Fibroblast of lung (primary cell): ENCODE measurements around the gene NDUFB7. TPM values are rescaled to one million over a fixed set of nuclear protein-coding genes. Genes with fewer than 3 reads are reported as not detected.

Experiments used
- DNase-seq, 2 donors: peaks; one replicate each; pipeline versions ENCODE4 v3.0.0 to v3.0.0-alpha.2; 2010; ENCODE audit warnings: low read depth in 2 of 2
- H2AFZ ChIP-seq: 2 replicates; pipeline ENCODE4 v1.5.1; 2012; ENCODE audit warnings: low read length, control low read depth, inconsistent platforms
- H3K27ac ChIP-seq: 2 replicates; pipeline ENCODE4 v1.5.1; 2011; ENCODE audit warnings: low read length, control low read depth; ENCODE audit not compliant: insufficient read depth
- H3K27me3 ChIP-seq: 2 replicates; pipeline ENCODE4 v1.5.1; 2011; ENCODE audit warnings: mild to moderate bottlenecking, low read length; ENCODE audit not compliant: control insufficient read depth, insufficient read depth
- H3K36me3 ChIP-seq: 2 replicates; pipeline ENCODE4 v1.5.1; 2011; ENCODE audit warnings: low read length; ENCODE audit not compliant: control insufficient read depth, insufficient read depth
- H3K4me1 ChIP-seq: 2 replicates; pipeline ENCODE4 v1.5.1; 2011; ENCODE audit warnings: low read length; ENCODE audit not compliant: control insufficient read depth, insufficient read depth; ENCODE audit errors: extremely low read depth
- H3K4me2 ChIP-seq: 2 replicates; pipeline ENCODE4 v1.5.1; 2011; ENCODE audit warnings: low read length, control low read depth; ENCODE audit not compliant: insufficient read depth; ENCODE audit errors: extremely low read depth
- H3K4me3 ChIP-seq, 4 experiments: fragments of 200-600 bp in 1 of 4; sonication (generic) in 1 of 4; replicated peaks in 1 of 4; 2 replicates each; pipeline ENCODE4 v1.5.1; 2011 to 2016; ENCODE audit warnings: low read length in 4 of 4, low read depth in 3 of 4, mild to moderate bottlenecking in 3 of 4, control low read depth in 2 of 4, inconsistent platforms in 1 of 4, mixed read lengths in 1 of 4; ENCODE audit not compliant: insufficient read depth in 1 of 4; ENCODE audit errors: control extremely low read depth in 1 of 4
- H3K79me2 ChIP-seq: 2 replicates; pipeline ENCODE4 v1.5.1; 2012; ENCODE audit warnings: mild to moderate bottlenecking, low read length, inconsistent platforms; ENCODE audit not compliant: control insufficient read depth, insufficient read depth
- H3K9ac ChIP-seq: 2 replicates; pipeline ENCODE4 v1.5.1; 2011; ENCODE audit warnings: mild to moderate bottlenecking, low read length, control low read depth; ENCODE audit not compliant: insufficient read depth
- H3K9me3 ChIP-seq: 2 replicates; pipeline ENCODE4 v1.5.1; 2012; ENCODE audit warnings: low read depth, low read length; ENCODE audit not compliant: control insufficient read depth, insufficient read depth
- H4K20me1 ChIP-seq: 2 replicates; pipeline ENCODE4 v1.5.1; 2011; ENCODE audit warnings: low read length; ENCODE audit not compliant: control insufficient read depth, insufficient read depth; ENCODE audit errors: extremely low read depth
- CTCF ChIP-seq, 2 donors: IDR thresholded peaks in 1 of 2; conservative IDR thresholded peaks in 1 of 2; 1 replicate in 1 of 2; 2 replicates in 1 of 2; pipeline ENCODE4 v1.5.1; 2011 to 2012; ENCODE audit warnings: low read length in 2 of 2, control low read depth in 1 of 2, inconsistent platforms in 1 of 2, low read depth in 1 of 2, mild to moderate bottlenecking in 1 of 2
- EZH2 ChIP-seq: IDR thresholded peaks from 2 replicates; pipeline ENCODE4 v1.5.1; 2012; ENCODE audit warnings: low read length, control low read depth, mild to moderate bottlenecking; ENCODE audit errors: missing control alignments
- polyA plus RNA-seq, 2 donors: library from polyadenylated mRNA; depleted of rRNA in 1 of 2; stranded (reverse) in 1 of 2; unstranded in 1 of 2; fragments of >200 nt; gene quantifications; 2 replicates each; pipeline ENCODE4 v1.2.1, GENCODE V29; 2011 to 2012; ENCODE audit warnings: missing spikeins in 1 of 2
- total RNA-seq: library from RNA; depleted of rRNA; stranded (reverse); fragments of >200 nt; gene quantifications from 2 replicates; pipeline ENCODE4 v1.2.1, GENCODE V29; 2014

Gene NDUFB7
- total and polyA plus RNA-seq, 2 donors (not counting 1 experiment from before 2014, with no cell fraction given) = 100 to 253 TPM

- Histone ChIP-seq H3K36me3 (no peaks in the 10 kb centered on the region), H3K9me3 (no peaks in the 10 kb centered on the region), H3K79me2 (peaks cover 23% of the 10 kb centered on the region), H3K9ac (no peak overlapping the region), H3K4me2 (peak overlapping the region; percentile 80), H3K4me1 (peaks cover 7% of the 10 kb centered on the region), H3K27ac (no peak overlapping the region), H3K4me3 (peak overlapping the region in 3 of 4 experiments; percentile 71 to 92 (median 91)), H3K27me3 (no peaks in the 10 kb centered on the region), H4K20me1 (no peaks in the 10 kb centered on the region), H2AFZ (no peak overlapping the region)
- TF ChIP-seq EZH2 (no peak), CTCF (conservative IDR thresholded peaks at IDR 0.05 in 1 of 2, IDR thresholded peaks at IDR 0.05 in 1 of 2; ENCODE audit: low read depth in 1 of 2, low read length in 2 of 2) (no peak)
- DNase-seq = no peak
Observed at GRCh38 chr19:14530506-14530905, 41.4 kb downstream of the NDUFB7 start.

GRCh38 chr19:14530005-14530348 lies 41.9 kb downstream of the NDUFB7 start:
- Histone ChIP-seq H3K36me3 (no peaks in the 10 kb centered on the region), H3K9ac (peak overlapping the region; percentile 69), H2AFZ (peak overlapping the region; percentile 84), H3K79me2 (peaks cover 23% of the 10 kb centered on the region), H4K20me1 (no peaks in the 10 kb centered on the region), H3K4me1 (peaks cover 7% of the 10 kb centered on the region), H3K4me3 (peak overlapping the region; percentile 71 to 92 (median 88)), H3K27me3 (no peaks in the 10 kb centered on the region), H3K27ac (peak overlapping the region; percentile 55), H3K4me2 (peak overlapping the region; percentile 80), H3K9me3 (no peaks in the 10 kb centered on the region)
- DNase-seq = no peak
- TF ChIP-seq EZH2 = no peak
- TF ChIP-seq CTCF (conservative IDR thresholded peaks at IDR 0.05 in 1 of 2, IDR thresholded peaks at IDR 0.05 in 1 of 2; ENCODE audit: low read depth in 1 of 2, low read length in 2 of 2) = no peak

- Histone ChIP-seq H3K9ac (peak within 1 kb of the TSS; percentile 74), H4K20me1 (no peaks in the 10 kb centered on the region), H2AFZ (peak within 1 kb of the TSS; percentile 93), H3K4me3 (peak within 1 kb of the TSS; percentile 78 to 92 (median 88)), H3K27me3 (no peaks in the 10 kb centered on the region), H3K79me2 (peaks cover 20% of the 10 kb centered on the region), H3K27ac (peak within 1 kb of the TSS; percentile 86), H3K9me3 (no peaks in the 10 kb centered on the region), H3K4me1 (peaks cover 7% of the 10 kb centered on the region), H3K36me3 (no peaks in the 10 kb centered on the region), H3K4me2 (peak within 1 kb of the TSS; percentile 80)
- TF ChIP-seq CTCF (conservative IDR thresholded peaks at IDR 0.05 in 1 of 2, IDR thresholded peaks at IDR 0.05 in 1 of 2; ENCODE audit: low read depth in 1 of 2, low read length in 2 of 2) = no peak
- TF ChIP-seq EZH2 = no peak
- peak; percentile 99 to 100 for DNase-seq
Observed at GRCh38 chr19:14529254-14530004, 42.4 kb downstream of the NDUFB7 start, which contains the start of gene TECR. Gene TECR (plus strand): TSS chr19:14529594. CDS start chr19:14529697, 103 bp downstream.
